HG02571 (cell line): ENCODE data around the gene PRAMEF13.
"Not testable (repeated sequence)": the region's sequence is repeated elsewhere in the genome, so short reads cannot be mapped to it uniquely, and the experiment has no call there.

Source experiments
- ATAC-seq: cut with Tn5 transposase; IDR thresholded peaks from one replicate; pipeline ENCODE4 v1.9.1; 2021; ENCODE audit warnings: mild to moderate bottlenecking, moderate library complexity; ENCODE audit not compliant: unreplicated experiment

PRAMEF13 gene

DNA sequence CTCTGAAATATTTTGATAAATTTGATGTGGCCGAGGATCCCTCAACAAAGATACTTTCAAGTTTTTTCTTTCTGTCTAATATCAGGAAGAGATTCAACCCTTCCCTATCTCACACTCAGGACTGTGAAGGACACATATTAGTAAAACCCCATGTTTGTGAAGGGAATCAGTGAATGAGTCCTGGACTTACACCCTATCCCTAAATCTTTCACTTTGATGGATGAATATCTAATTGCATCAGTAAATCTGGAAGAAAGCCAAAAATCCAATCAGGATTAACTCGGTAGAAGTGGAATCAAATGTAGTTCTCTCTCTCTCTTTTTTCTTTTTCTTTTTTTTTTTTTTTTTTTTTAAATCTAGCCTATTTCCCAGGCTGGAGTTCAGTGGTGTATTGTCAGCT lies 29.7 kb downstream of the PRAMEF13 start, which contains the start of gene PRAMEF9:
Gene PRAMEF9, plus strand, starts transcription at position 301 of the 400 bp plus-strand sequence. CDS start 3,433 bp downstream, outside the sequence.
- not testable (repeated sequence) for ATAC-seq

DNA sequence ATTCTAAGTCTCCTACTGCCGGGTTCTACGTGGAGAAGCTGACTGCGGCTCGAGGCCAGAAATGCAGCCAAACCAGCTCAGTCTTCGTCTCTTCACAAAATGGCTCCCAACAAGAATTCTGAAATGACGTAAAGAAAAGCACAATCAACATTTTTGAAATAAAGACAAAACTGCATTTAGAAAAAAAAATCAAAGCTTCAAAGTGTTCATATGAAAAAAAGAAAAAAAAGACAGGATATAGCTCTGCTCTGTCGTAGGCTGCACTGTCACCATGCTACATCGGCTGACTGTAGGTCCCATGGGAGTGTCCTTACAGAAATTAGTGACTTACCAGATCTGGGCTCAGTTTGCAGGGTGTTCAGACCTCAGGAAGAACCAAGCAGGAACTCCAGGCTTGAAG lies 35.7 kb downstream of the PRAMEF13 start, which contains the start of gene HNRNPCL4:
Gene HNRNPCL4, minus strand, starts transcription at position 101 of the 400 bp plus-strand sequence. CDS start 164 bp downstream, outside the sequence.
- not testable (repeated sequence) for ATAC-seq

DNA sequence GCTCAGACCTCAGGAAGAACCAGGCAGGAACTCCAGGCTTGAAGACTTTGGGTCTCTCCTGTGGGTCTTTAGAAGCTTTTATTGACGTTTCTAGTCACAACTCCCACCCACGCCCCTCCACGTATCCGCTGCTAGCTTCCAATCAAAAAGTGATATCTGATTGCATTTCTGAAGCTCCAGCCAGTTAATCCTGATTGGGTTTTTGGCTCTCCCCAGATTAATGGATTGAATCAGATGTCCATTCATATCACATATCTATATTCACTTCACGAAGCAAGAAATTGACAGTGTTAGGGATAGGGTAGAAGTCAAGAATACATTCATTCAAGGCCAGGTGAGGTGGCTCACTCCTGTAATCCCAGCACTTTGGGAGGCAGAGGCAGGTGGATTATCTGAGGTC lies 45.3 kb downstream of the PRAMEF13 start, which contains the start of gene PRAMEF26:
Gene PRAMEF26, minus strand, starts transcription at position 101 of the 400 bp plus-strand sequence. CDS start 2,914 bp downstream, outside the sequence.
- ATAC-seq, result not testable (repeated sequence)
